SK-N-SH (cell line): ENCODE results near the gene RNASE8. TPM values are rescaled to one million over a fixed set of nuclear protein-coding genes. Genes with fewer than 3 reads are reported as not detected.

Experiments
- CTCF ChIA-PET: fragments of 300-600, 350-600 bp; formaldehyde crosslinking; extraction: SDS; loops from one replicate; lab custom pipeline; 2021; lab: Yijun Ruan, JAX
- POLR2A ChIA-PET: fragments of 350-600 bp; sonication (Branson Sonifier 250); formaldehyde crosslinking; extraction: SDS; loops from one replicate; lab custom pipeline; 2020; ENCODE audit warnings: antibody characterized with exemption, inconsistent platforms; lab: Yijun Ruan, JAX
- DNase-seq: peaks from one replicate; pipeline ENCODE4 v3.0.0; 2012
- H2AFZ ChIP-seq: fragments of 200-600 bp; sonication (generic); 2 replicates; pipeline ENCODE4 v1.8.1; 2016; ENCODE audit warnings: antibody characterized with exemption, mild to moderate bottlenecking, low read depth
- H3F3A ChIP-seq: fragments of 200-600 bp; sonication (generic); replicated peaks from 2 replicates; pipeline ENCODE3; 2016; ENCODE audit warnings: antibody characterized with exemption, mild to moderate bottlenecking; ENCODE audit not compliant: insufficient read depth
- H3K27ac ChIP-seq, 2 experiments: fragments of 200-500 bp in 1 of 2; fragments of 200-600 bp in 1 of 2; sonication (Bioruptor generic) in 1 of 2; sonication (generic), shearing (Covaris generic) in 1 of 2; 2 replicates each; pipeline versions ENCODE4 v1.5.1 to v1.6.1; 2014 to 2016; ENCODE audit warnings: low read depth in 2 of 2, inconsistent platforms in 1 of 2, low read length in 1 of 2, mild to moderate bottlenecking in 1 of 2, mixed read lengths in 1 of 2
- H3K27me3 ChIP-seq: fragments of 200-600 bp; sonication (generic), shearing (Covaris generic); 2 replicates; pipeline ENCODE4 v1.6.1; 2016; ENCODE audit warnings: mixed run types; ENCODE audit not compliant: insufficient read depth
- H3K36me3 ChIP-seq, 2 experiments: fragments of 200-500 bp in 1 of 2; fragments of 200-600 bp in 1 of 2; sonication (Bioruptor generic) in 1 of 2; sonication (generic) in 1 of 2; replicated peaks in 1 of 2; 2 replicates each; pipeline versions ENCODE3 to v1.5.1; 2014 to 2016; ENCODE audit warnings: low read length in 1 of 2, mild to moderate bottlenecking in 1 of 2; ENCODE audit not compliant: insufficient read depth in 2 of 2, control insufficient read depth in 1 of 2
- H3K4me1 ChIP-seq, 2 experiments: fragments of 200-500 bp in 1 of 2; fragments of 200-600 bp in 1 of 2; sonication (Bioruptor generic) in 1 of 2; sonication (generic), shearing (Covaris generic) in 1 of 2; 2 replicates each; pipeline versions ENCODE4 v1.5.1 to v1.6.1; 2014 to 2016; ENCODE audit warnings: low read depth in 1 of 2, low read length in 1 of 2, mixed run types in 1 of 2; ENCODE audit not compliant: insufficient read depth in 2 of 2, control insufficient read depth in 1 of 2
- H3K4me2 ChIP-seq: fragments of 200-600 bp; sonication (generic), shearing (Covaris generic); 2 replicates; pipeline ENCODE4 v1.6.1; 2017; ENCODE audit warnings: mixed run types
- H3K4me3 ChIP-seq, 2 experiments: fragments of 200-500 bp in 1 of 2; fragments of 200-600 bp in 1 of 2; sonication (Bioruptor generic) in 1 of 2; sonication (generic), shearing (Covaris generic) in 1 of 2; 2 replicates each; pipeline versions ENCODE4 v1.5.1 to v1.8.1; 2014 to 2016; ENCODE audit warnings: low read depth in 2 of 2, inconsistent platforms in 1 of 2, low read length in 1 of 2, mild to moderate bottlenecking in 1 of 2, mixed read lengths in 1 of 2, moderate library complexity in 1 of 2
- H3K79me2 ChIP-seq: fragments of 200-600 bp; sonication (generic); 2 replicates; pipeline ENCODE4 v1.8.1; 2017; ENCODE audit warnings: mild to moderate bottlenecking; ENCODE audit not compliant: insufficient read depth
- H3K9ac ChIP-seq: fragments of 200-600 bp; sonication (generic); 2 replicates; pipeline ENCODE4 v1.6.1; 2017; ENCODE audit warnings: mixed run types
- H3K9me2 ChIP-seq: fragments of 200-600 bp; sonication (generic); 2 replicates; pipeline ENCODE4 v1.6.1; 2017; ENCODE audit warnings: mixed run types
- H3K9me3 ChIP-seq: fragments of 200-600 bp; sonication (generic); 2 replicates; pipeline ENCODE4 v1.6.1; 2017; ENCODE audit warnings: mixed run types, mild to moderate bottlenecking, moderate library complexity
- H4K20me1 ChIP-seq: fragments of 200-600 bp; sonication (generic); 2 replicates; pipeline ENCODE4 v1.6.1; 2017; ENCODE audit warnings: mild to moderate bottlenecking, mixed run types; ENCODE audit not compliant: insufficient read depth
- EP300 ChIP-seq, 2 experiments: IDR thresholded peaks; 2 replicates each; pipeline versions ENCODE4 v1.4.0 to v1.6.1; 2012; ENCODE audit warnings: borderline replicate concordance in 1 of 2, low read depth in 1 of 2, low read length in 1 of 2
- FOSL2 ChIP-seq: IDR thresholded peaks from 2 replicates; pipeline ENCODE4 v1.4.0; 2012; ENCODE audit warnings: low read depth, mild to moderate bottlenecking, moderate library complexity, borderline replicate concordance
- JUND ChIP-seq: IDR thresholded peaks from 2 replicates; pipeline ENCODE4 v1.4.0; 2012
- PBX3 ChIP-seq: IDR thresholded peaks from 2 replicates; pipeline ENCODE4; 2012
- RAD21 ChIP-seq: IDR thresholded peaks from 2 replicates; pipeline ENCODE4 v1.6.1; 2012; ENCODE audit warnings: mild to moderate bottlenecking, low read length
- RCOR1 ChIP-seq: fragments of 150-350 bp; IDR thresholded peaks from 2 replicates; pipeline ENCODE4 v1.6.1; 2017; ENCODE audit warnings: antibody characterized with exemption, low read length
- TAF1 ChIP-seq: IDR thresholded peaks from 2 replicates; pipeline ENCODE4 v1.6.1; 2012; ENCODE audit warnings: low read depth, mild to moderate bottlenecking, low read length, moderate library complexity, borderline replicate concordance
- TEAD4 ChIP-seq: IDR thresholded peaks from 2 replicates; pipeline ENCODE4 v1.4.0; 2012; ENCODE audit warnings: mild to moderate bottlenecking, borderline replicate concordance; ENCODE audit not compliant: insufficient read depth
- ZBTB33 ChIP-seq: IDR thresholded peaks from 2 replicates; pipeline ENCODE4 v1.4.0; 2012; ENCODE audit warnings: low read depth, borderline replicate concordance
- WGBS: methylation state at CpG from one replicate; pipeline ENCODE4 v1.1.6; 2017; ENCODE audit warnings: low lambda C conversion rate; 5-methylcytosine and 5-hydroxymethylcytosine counted together
- polyA plus RNA-seq, 3 experiments: library from polyadenylated mRNA; depleted of rRNA; stranded (reverse); fragments of >200 nt; gene quantifications; 2 replicates each; pipeline ENCODE4 v1.2.3, GENCODE V29; 2012
- TF ChIP-seq, protein P1 (sequence below): IDR thresholded peaks from 2 replicates; pipeline ENCODE4 v1.4.0; 2012; ENCODE audit warnings: low read depth, borderline replicate concordance
- TF ChIP-seq, protein P2 (sequence below): fragments of 150-350 bp; IDR thresholded peaks from 2 replicates; pipeline ENCODE4 v1.6.1; 2017; ENCODE audit warnings: antibody characterized with exemption, low read length, low read depth, borderline replicate concordance

Gene RNASE8
- polyA plus RNA-seq, 1 of the 3 experiments (the other 2 are of a cell fraction), result not detected

GRCh38 chr14:21025371-21026273 is 32.0 kb upstream of the RNASE8 start (continued):
- no peak for TF ChIP-seq ZBTB33
- TF ChIP-seq JUND, result no peak
- TF ChIP-seq EP300 (IDR thresholded peaks at IDR 0.05; ENCODE audit: borderline replicate concordance in 1 of 2, low read depth in 1 of 2, low read length in 1 of 2), result no peak
- TF ChIP-seq, protein P1, sequence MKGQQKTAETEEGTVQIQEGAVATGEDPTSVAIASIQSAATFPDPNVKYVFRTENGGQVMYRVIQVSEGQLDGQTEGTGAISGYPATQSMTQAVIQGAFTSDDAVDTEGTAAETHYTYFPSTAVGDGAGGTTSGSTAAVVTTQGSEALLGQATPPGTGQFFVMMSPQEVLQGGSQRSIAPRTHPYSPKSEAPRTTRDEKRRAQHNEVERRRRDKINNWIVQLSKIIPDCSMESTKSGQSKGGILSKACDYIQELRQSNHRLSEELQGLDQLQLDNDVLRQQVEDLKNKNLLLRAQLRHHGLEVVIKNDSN, result no peak

DNA sequence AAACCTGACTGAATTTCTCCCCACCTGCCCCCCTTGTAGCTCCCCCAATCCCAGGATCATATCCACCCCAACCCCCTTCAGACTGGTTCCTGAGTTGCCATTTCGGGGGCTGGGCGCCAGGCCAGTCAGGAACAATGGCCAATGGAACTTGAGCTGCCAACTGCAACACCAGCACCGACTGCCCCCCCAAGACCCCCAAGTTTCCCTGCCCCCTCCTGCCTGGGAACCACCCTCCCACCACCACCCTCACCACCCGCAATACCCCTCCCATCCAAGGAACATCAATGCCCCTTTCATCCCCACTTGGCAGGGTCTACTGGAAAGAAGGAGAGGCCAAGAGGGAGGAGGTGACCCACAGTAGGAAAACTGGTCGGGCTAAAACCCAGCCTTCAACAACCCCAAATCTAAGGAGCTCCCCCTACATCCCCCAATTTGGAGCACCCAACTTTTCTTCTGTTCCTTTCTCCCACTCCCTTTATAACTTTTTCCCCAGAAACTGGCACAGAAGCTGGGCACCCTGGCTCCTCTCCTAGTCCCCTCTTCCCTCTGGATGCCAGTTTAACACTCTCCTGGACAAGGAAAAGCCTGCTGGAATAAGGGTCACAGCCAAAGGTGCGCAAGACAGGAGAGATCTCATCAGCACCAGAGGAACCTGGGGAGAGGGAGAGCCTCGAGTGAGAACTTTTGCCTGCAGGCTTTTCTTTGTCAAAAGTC is 31.2 kb upstream of the RNASE8 start:
- Histone ChIP-seq H3K27ac (no peak overlapping the region), H3K27me3 (peaks cover 18% of the 10 kb centered on the region; the same call in 1 of the 2 replicates), H3K4me2 (no peak overlapping the region), H3K9me2 (no peaks in the 10 kb centered on the region), H3K9ac (no peak overlapping the region), H3K36me3 (no peaks in the 10 kb centered on the region), H3K4me3 (no peak overlapping the region), H3K9me3 (no peaks in the 10 kb centered on the region), H4K20me1 (no peaks in the 10 kb centered on the region), H2AFZ (no peak overlapping the region), H3F3A (no peaks in the 10 kb centered on the region), H3K4me1 (peaks cover 0 to 10% of the 10 kb centered on the region in 2 experiments; a peak in 1 of 4 replicates), H3K79me2 (no peaks in the 10 kb centered on the region)
- WGBS, result 84% methylated on average over 7 of the region's 7 CpGs
- no peak for DNase-seq
- CTCF ChIA-PET, result interaction anchor here (0.7 to 4.9 kb wide), 7 partner anchors 9 to 488 kb away, joined by 3 to 43 read pairs (median 4); no protein-coding TSS in a partner anchor
- POLR2A ChIA-PET, result interaction anchor here (1.2 kb wide), 1 partner anchor 11 kb away, joined by 4 read pairs; no protein-coding TSS in a partner anchor
- TF ChIP-seq RAD21 (no peak), FOSL2 (no peak), TAF1 (no peak), RCOR1 (no peak), PBX3 (no peak), TEAD4 (no peak)
- TF ChIP-seq, protein P2, sequence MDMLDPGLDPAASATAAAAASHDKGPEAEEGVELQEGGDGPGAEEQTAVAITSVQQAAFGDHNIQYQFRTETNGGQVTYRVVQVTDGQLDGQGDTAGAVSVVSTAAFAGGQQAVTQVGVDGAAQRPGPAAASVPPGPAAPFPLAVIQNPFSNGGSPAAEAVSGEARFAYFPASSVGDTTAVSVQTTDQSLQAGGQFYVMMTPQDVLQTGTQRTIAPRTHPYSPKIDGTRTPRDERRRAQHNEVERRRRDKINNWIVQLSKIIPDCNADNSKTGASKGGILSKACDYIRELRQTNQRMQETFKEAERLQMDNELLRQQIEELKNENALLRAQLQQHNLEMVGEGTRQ, result no peak
